ENCODE measurements around the gene EFCAB14. TPM values are rescaled to one million over a fixed set of nuclear protein-coding genes. Genes with fewer than 3 reads are reported as not detected.
"Not testable (repeated sequence)": the region's sequence is repeated elsewhere in the genome, so short reads cannot be mapped to it uniquely, and the experiment has no call there.

EFCAB14 gene
- polyA plus RNA-seq, 2 donors = 19.3 to 27.8 TPM

- WGBS, 2 donors = 16 to 17% methylated on average over 7 of the region's 7 CpGs
- Histone ChIP-seq H3K27me3 (ENCODE audit: control insufficient read depth in 1 of 2, insufficient read depth in 2 of 2, low read length in 2 of 2) (no peaks in the 10 kb centered on the region), H3K36me3 (ENCODE audit: control insufficient read depth in 2 of 2, insufficient read depth in 2 of 2, low read length in 1 of 2) (no peaks in the 10 kb centered on the region), H3K4me1 (ENCODE audit: control insufficient read depth in 2 of 2, insufficient read depth in 2 of 2, low read length in 1 of 2) (peaks cover 0 to 3% of the 10 kb centered on the region in 2 donors), H3K9me3 (ENCODE audit: control insufficient read depth in 2 of 2, insufficient read depth in 1 of 2, low read depth in 1 of 2, low read length in 1 of 2) (no peaks in the 10 kb centered on the region), H3K4me3 (ENCODE audit: low read depth in 1 of 2, low read length in 2 of 2) (no peak overlapping the region), H3K27ac (ENCODE audit: low read depth in 2 of 2, low read length in 1 of 2) (no peak overlapping the region)
Observed at GRCh38 chr1:46724991-46725735, 6.2 kb upstream of the EFCAB14 start.

- Histone ChIP-seq H3K36me3 (ENCODE audit: control insufficient read depth in 2 of 2, insufficient read depth in 2 of 2, low read length in 1 of 2) (no peaks in the 10 kb centered on the region), H3K9me3 (ENCODE audit: control insufficient read depth in 2 of 2, insufficient read depth in 1 of 2, low read depth in 1 of 2, low read length in 1 of 2) (no peaks in the 10 kb centered on the region), H3K4me3 (ENCODE audit: low read depth in 1 of 2, low read length in 2 of 2) (no peak overlapping the region), H3K27ac (ENCODE audit: low read depth in 2 of 2, low read length in 1 of 2) (no peak overlapping the region), H3K4me1 (ENCODE audit: control insufficient read depth in 2 of 2, insufficient read depth in 2 of 2, low read length in 1 of 2) (peaks cover 0 to 3% of the 10 kb centered on the region in 2 donors), H3K27me3 (ENCODE audit: control insufficient read depth in 1 of 2, insufficient read depth in 2 of 2, low read length in 2 of 2) (no peaks in the 10 kb centered on the region)
- WGBS, 2 donors = 75 to 81% methylated on average over 4 of the region's 4 CpGs
Observed at GRCh38 chr1:46723901-46724300, 5.0 kb upstream of the EFCAB14 start.

GRCh38 chr1:46721686-46722205, 2.8 kb upstream of the EFCAB14 start:
- no peaks in the 10 kb centered on the region for H3K9me3 ChIP-seq (ENCODE audit: control insufficient read depth in 2 of 2, insufficient read depth in 1 of 2, low read depth in 1 of 2, low read length in 1 of 2)

GRCh38 chr1:46721204-46721603, 2.3 kb upstream of the EFCAB14 start:
- H3K27ac ChIP-seq (ENCODE audit: low read depth in 2 of 2, low read length in 1 of 2) = no peak overlapping the region
- peaks cover 0 to 1% of the 10 kb centered on the region in 2 donors for H3K36me3 ChIP-seq (ENCODE audit: control insufficient read depth in 2 of 2, insufficient read depth in 2 of 2, low read length in 1 of 2)
- H3K4me3 ChIP-seq (ENCODE audit: low read depth in 1 of 2, low read length in 2 of 2) = no peak overlapping the region
- peaks cover 4 to 8% of the 10 kb centered on the region in 2 donors for H3K4me1 ChIP-seq (ENCODE audit: control insufficient read depth in 2 of 2, insufficient read depth in 2 of 2, low read length in 1 of 2)
- H3K27me3 ChIP-seq (ENCODE audit: control insufficient read depth in 1 of 2, insufficient read depth in 2 of 2, low read length in 2 of 2) = no peaks in the 10 kb centered on the region
- H3K9me3 ChIP-seq (ENCODE audit: control insufficient read depth in 2 of 2, insufficient read depth in 1 of 2, low read depth in 1 of 2, low read length in 1 of 2) = no peaks in the 10 kb centered on the region
- 90 to 92% methylated on average over 1 of the region's 1 CpG for WGBS, 2 donors

More at GRCh38 chr1:46721686-46722205, 2.8 kb upstream of the EFCAB14 start:
- no peak overlapping the region for H3K27ac ChIP-seq (ENCODE audit: low read depth in 2 of 2, low read length in 1 of 2)
- H3K36me3 ChIP-seq (ENCODE audit: control insufficient read depth in 2 of 2, insufficient read depth in 2 of 2, low read length in 1 of 2) = peaks cover 0 to 1% of the 10 kb centered on the region in 2 donors
- 61% methylated on average over 3 of the region's 3 CpGs for WGBS, 2 donors
- H3K4me3 ChIP-seq (ENCODE audit: low read depth in 1 of 2, low read length in 2 of 2) = no peak overlapping the region
- H3K4me1 ChIP-seq (ENCODE audit: control insufficient read depth in 2 of 2, insufficient read depth in 2 of 2, low read length in 1 of 2) = peaks cover 4 to 8% of the 10 kb centered on the region in 2 donors
- H3K27me3 ChIP-seq (ENCODE audit: control insufficient read depth in 1 of 2, insufficient read depth in 2 of 2, low read length in 2 of 2) = no peaks in the 10 kb centered on the region

GRCh38 chr1:46720319-46720718, 1.4 kb upstream of the EFCAB14 start:
- not testable (repeated sequence) for H3K4me1 ChIP-seq (ENCODE audit: control insufficient read depth in 2 of 2, insufficient read depth in 2 of 2, low read length in 1 of 2); H3K27me3 ChIP-seq (ENCODE audit: control insufficient read depth in 1 of 2, insufficient read depth in 2 of 2, low read length in 2 of 2); H3K27ac ChIP-seq (ENCODE audit: low read depth in 2 of 2, low read length in 1 of 2); H3K9me3 ChIP-seq (ENCODE audit: control insufficient read depth in 2 of 2, insufficient read depth in 1 of 2, low read depth in 1 of 2, low read length in 1 of 2); H3K4me3 ChIP-seq (ENCODE audit: low read depth in 1 of 2, low read length in 2 of 2); H3K36me3 ChIP-seq (ENCODE audit: control insufficient read depth in 2 of 2, insufficient read depth in 2 of 2, low read length in 1 of 2)
- 96% methylated on average over 8 of the region's 8 CpGs for WGBS, 2 donors

GRCh38 chr1:46719689-46720088, 775 bp upstream of the EFCAB14 start:
- Histone ChIP-seq H3K27me3 (ENCODE audit: control insufficient read depth in 1 of 2, insufficient read depth in 2 of 2, low read length in 2 of 2) (no peaks in the 10 kb centered on the region), H3K4me1 (ENCODE audit: control insufficient read depth in 2 of 2, insufficient read depth in 2 of 2, low read length in 1 of 2) (peaks cover 4 to 5% of the 10 kb centered on the region in 2 donors), H3K27ac (ENCODE audit: low read depth in 2 of 2, low read length in 1 of 2) (peak overlapping the region; percentile 79 to 83), H3K9me3 (ENCODE audit: control insufficient read depth in 2 of 2, insufficient read depth in 1 of 2, low read depth in 1 of 2, low read length in 1 of 2) (no peaks in the 10 kb centered on the region), H3K36me3 (ENCODE audit: control insufficient read depth in 2 of 2, insufficient read depth in 2 of 2, low read length in 1 of 2) (peaks cover 3 to 6% of the 10 kb centered on the region in 2 donors), H3K4me3 (ENCODE audit: low read depth in 1 of 2, low read length in 2 of 2) (peak overlapping the region in 1 of 2 donors; percentile 89)
- 17 to 18% methylated on average over 3 of the region's 3 CpGs for WGBS, 2 donors

GRCh38 chr1:46718340-46718726, 581 bp downstream of the EFCAB14 start:
- Histone ChIP-seq H3K36me3 (ENCODE audit: control insufficient read depth in 2 of 2, insufficient read depth in 2 of 2, low read length in 1 of 2) (peaks cover 3 to 8% of the 10 kb centered on the region in 2 donors), H3K9me3 (ENCODE audit: control insufficient read depth in 2 of 2, insufficient read depth in 1 of 2, low read depth in 1 of 2, low read length in 1 of 2) (no peaks in the 10 kb centered on the region), H3K27ac (ENCODE audit: low read depth in 2 of 2, low read length in 1 of 2) (peak overlapping the region; percentile 82 to 90), H3K27me3 (ENCODE audit: control insufficient read depth in 1 of 2, insufficient read depth in 2 of 2, low read length in 2 of 2) (no peaks in the 10 kb centered on the region), H3K4me3 (ENCODE audit: low read depth in 1 of 2, low read length in 2 of 2) (peak overlapping the region; percentile 89 to 90), H3K4me1 (ENCODE audit: control insufficient read depth in 2 of 2, insufficient read depth in 2 of 2, low read length in 1 of 2) (peaks cover 4 to 5% of the 10 kb centered on the region in 2 donors)
- WGBS, 2 donors = 1 to 4% methylated on average over 12 of the region's 12 CpGs

- H3K36me3 ChIP-seq (ENCODE audit: control insufficient read depth in 2 of 2, insufficient read depth in 2 of 2, low read length in 1 of 2) = peaks cover 3 to 10% of the 10 kb centered on the region in 2 donors
- peaks cover 4 to 5% of the 10 kb centered on the region in 2 donors for H3K4me1 ChIP-seq (ENCODE audit: control insufficient read depth in 2 of 2, insufficient read depth in 2 of 2, low read length in 1 of 2)
- WGBS, 2 donors = 54 to 67% methylated on average over 9 of the region's 9 CpGs
- peak overlapping the region; percentile 89 to 90 for H3K4me3 ChIP-seq (ENCODE audit: low read depth in 1 of 2, low read length in 2 of 2)
- H3K27me3 ChIP-seq (ENCODE audit: control insufficient read depth in 1 of 2, insufficient read depth in 2 of 2, low read length in 2 of 2) = no peaks in the 10 kb centered on the region
- no peaks in the 10 kb centered on the region for H3K9me3 ChIP-seq (ENCODE audit: control insufficient read depth in 2 of 2, insufficient read depth in 1 of 2, low read depth in 1 of 2, low read length in 1 of 2)
- peak overlapping the region in 1 of 2 donors; percentile 17 for H3K27ac ChIP-seq (ENCODE audit: low read depth in 2 of 2, low read length in 1 of 2)
Observed at GRCh38 chr1:46717654-46718053, 1.3 kb downstream of the EFCAB14 start.

GRCh38 chr1:46714976-46715375, 3.9 kb downstream of the EFCAB14 start:
- Histone ChIP-seq H3K4me3 (ENCODE audit: low read depth in 1 of 2, low read length in 2 of 2) (no peak overlapping the region), H3K4me1 (ENCODE audit: control insufficient read depth in 2 of 2, insufficient read depth in 2 of 2, low read length in 1 of 2) (peaks cover 4 to 5% of the 10 kb centered on the region in 2 donors), H3K9me3 (ENCODE audit: control insufficient read depth in 2 of 2, insufficient read depth in 1 of 2, low read depth in 1 of 2, low read length in 1 of 2) (no peaks in the 10 kb centered on the region), H3K27ac (ENCODE audit: low read depth in 2 of 2, low read length in 1 of 2) (no peak overlapping the region), H3K36me3 (ENCODE audit: control insufficient read depth in 2 of 2, insufficient read depth in 2 of 2, low read length in 1 of 2) (peaks cover 3 to 12% of the 10 kb centered on the region in 2 donors), H3K27me3 (ENCODE audit: control insufficient read depth in 1 of 2, insufficient read depth in 2 of 2, low read length in 2 of 2) (no peaks in the 10 kb centered on the region)
- WGBS, 2 donors = 49 to 61% methylated on average over 3 of the region's 3 CpGs

- Histone ChIP-seq H3K27ac (ENCODE audit: low read depth in 2 of 2, low read length in 1 of 2) (no peak overlapping the region), H3K4me1 (ENCODE audit: control insufficient read depth in 2 of 2, insufficient read depth in 2 of 2, low read length in 1 of 2) (no peaks in the 10 kb centered on the region), H3K36me3 (ENCODE audit: control insufficient read depth in 2 of 2, insufficient read depth in 2 of 2, low read length in 1 of 2) (peaks cover 8 to 9% of the 10 kb centered on the region in 2 donors), H3K9me3 (ENCODE audit: control insufficient read depth in 2 of 2, insufficient read depth in 1 of 2, low read depth in 1 of 2, low read length in 1 of 2) (no peaks in the 10 kb centered on the region), H3K4me3 (ENCODE audit: low read depth in 1 of 2, low read length in 2 of 2) (no peak overlapping the region), H3K27me3 (ENCODE audit: control insufficient read depth in 1 of 2, insufficient read depth in 2 of 2, low read length in 2 of 2) (no peaks in the 10 kb centered on the region)
- 88 to 92% methylated on average over 1 of the region's 1 CpG for WGBS, 2 donors
Observed at GRCh38 chr1:46708121-46708520, 10.8 kb downstream of the EFCAB14 start.

Data from esophagus (tissue), 2 donors.